Neuronal stem cell (in vitro differentiated cells): ENCODE data around the gene MACROD2.
A peak's percentile ranks its signal among the peaks of the same experiment; 100 is the strongest.

Experiments
- DNase-seq: peaks from one replicate; pipeline ENCODE4 v3.0.0-alpha.2; 2013; ENCODE audit warnings: low spot score
- H2AFZ ChIP-seq: one replicate; pipeline ENCODE4 v1.6.1; 2013; ENCODE audit warnings: mild to moderate bottlenecking, low read length, inconsistent platforms
- H2AK5ac ChIP-seq: 2 replicates; pipeline ENCODE4 v1.6.1; 2013; ENCODE audit warnings: low read depth, mild to moderate bottlenecking, inconsistent platforms, low read length, moderate library complexity, mixed read lengths
- H2BK120ac ChIP-seq: 2 replicates; pipeline ENCODE4 v1.6.1; 2013; ENCODE audit warnings: low read depth, mild to moderate bottlenecking, inconsistent platforms, low read length, moderate library complexity, mixed read lengths
- H2BK12ac ChIP-seq: one replicate; pipeline ENCODE4 v1.6.1; 2013; ENCODE audit warnings: low read length, inconsistent platforms
- H2BK15ac ChIP-seq: 2 replicates; pipeline ENCODE4 v1.6.1; 2013; ENCODE audit warnings: mild to moderate bottlenecking, low read length, inconsistent platforms, mixed read lengths
- H2BK5ac ChIP-seq: one replicate; pipeline ENCODE4 v1.6.1; 2013; ENCODE audit warnings: inconsistent platforms, mild to moderate bottlenecking, low read length, moderate library complexity
- H3K14ac ChIP-seq: one replicate; pipeline ENCODE4 v1.6.1; 2013; ENCODE audit warnings: low read length, inconsistent platforms
- H3K18ac ChIP-seq: 2 replicates; pipeline ENCODE4 v1.6.1; 2013; ENCODE audit warnings: low read length, inconsistent platforms
- H3K23ac ChIP-seq: 2 replicates; pipeline ENCODE4 v1.6.1; 2013; ENCODE audit warnings: low read depth, mild to moderate bottlenecking, mixed read lengths, low read length, inconsistent platforms; ENCODE audit not compliant: poor library complexity
- H3K27ac ChIP-seq: replicated peaks from 3 replicates; pipeline ENCODE4 v1.5.1; 2013; ENCODE audit warnings: low read length, inconsistent platforms
- H3K27me3 ChIP-seq, 3 experiments: 2 replicates each; pipeline ENCODE4 v1.6.1; 2013; ENCODE audit warnings: low read length in 3 of 3, mild to moderate bottlenecking in 2 of 3, inconsistent platforms in 1 of 3, low read depth in 1 of 3, mixed read lengths in 1 of 3, moderate library complexity in 1 of 3; ENCODE audit not compliant: control insufficient read depth in 3 of 3, insufficient read depth in 3 of 3
- H3K36me3 ChIP-seq, 2 donors: replicated peaks in 1 of 2; 2 replicates each; pipeline ENCODE4 v1.6.1; 2013; ENCODE audit warnings: low read length in 2 of 2; ENCODE audit not compliant: control insufficient read depth in 2 of 2, insufficient read depth in 2 of 2
- H3K4ac ChIP-seq: 2 replicates; pipeline ENCODE4 v1.6.1; 2013; ENCODE audit warnings: inconsistent platforms, mild to moderate bottlenecking, low read length, moderate library complexity
- H3K4me1 ChIP-seq, 2 donors: 1 replicate in 1 of 2; 2 replicates in 1 of 2; pipeline ENCODE4 v1.6.1; 2013; ENCODE audit warnings: low read length in 2 of 2, low read depth in 1 of 2; ENCODE audit not compliant: control insufficient read depth in 2 of 2, insufficient read depth in 1 of 2
- H3K4me2 ChIP-seq: one replicate; pipeline ENCODE4 v1.6.1; 2013; ENCODE audit warnings: mild to moderate bottlenecking, low read length, inconsistent platforms; ENCODE audit not compliant: insufficient read depth, poor library complexity, severe bottlenecking
- H3K4me3 ChIP-seq, 2 donors: 2 replicates each; pipeline ENCODE4 v1.5.1; 2013; ENCODE audit warnings: low read length in 2 of 2, mild to moderate bottlenecking in 2 of 2, inconsistent platforms in 1 of 2, moderate library complexity in 1 of 2
- H3K79me1 ChIP-seq: one replicate; pipeline ENCODE4 v1.6.1; 2013; ENCODE audit warnings: low read depth, mild to moderate bottlenecking, inconsistent platforms, low read length, moderate library complexity
- H3K9ac ChIP-seq: one replicate; pipeline ENCODE4 v1.6.1; 2013; ENCODE audit warnings: mild to moderate bottlenecking, low read depth, low read length, inconsistent platforms; ENCODE audit not compliant: poor library complexity
- H3K9me3 ChIP-seq, 2 donors: replicated peaks in 1 of 2; 2 replicates each; pipeline versions ENCODE3 to v1.6.1; 2013; ENCODE audit warnings: low read length in 2 of 2, mild to moderate bottlenecking in 2 of 2, inconsistent platforms in 1 of 2, low read depth in 1 of 2, mixed read lengths in 1 of 2, moderate library complexity in 1 of 2; ENCODE audit not compliant: control insufficient read depth in 2 of 2, insufficient read depth in 1 of 2
- H4K8ac ChIP-seq: one replicate; pipeline ENCODE4 v1.6.1; 2013; ENCODE audit warnings: low read depth, mild to moderate bottlenecking, inconsistent platforms, low read length, moderate library complexity
- H4K91ac ChIP-seq: one replicate; pipeline ENCODE4 v1.6.1; 2013; ENCODE audit warnings: low read length, low read depth, mild to moderate bottlenecking, inconsistent platforms; ENCODE audit not compliant: poor library complexity
- whole genome bisulfite sequencing, 2 donors: extraction: QIAGEN DNeasy Blood & Tissue Kit; methylation state at CpG; one replicate each; pipeline ENCODE4 v1.1.7; 2013; ENCODE audit warnings: missing lambda C conversion rate in 2 of 2, mixed read lengths in 1 of 2; ENCODE audit not compliant: insufficient read length in 2 of 2, insufficient replicate concordance in 1 of 2; ENCODE audit errors: extremely low coverage in 2 of 2; 5-methylcytosine and 5-hydroxymethylcytosine counted together

The MACROD2 gene

DNA sequence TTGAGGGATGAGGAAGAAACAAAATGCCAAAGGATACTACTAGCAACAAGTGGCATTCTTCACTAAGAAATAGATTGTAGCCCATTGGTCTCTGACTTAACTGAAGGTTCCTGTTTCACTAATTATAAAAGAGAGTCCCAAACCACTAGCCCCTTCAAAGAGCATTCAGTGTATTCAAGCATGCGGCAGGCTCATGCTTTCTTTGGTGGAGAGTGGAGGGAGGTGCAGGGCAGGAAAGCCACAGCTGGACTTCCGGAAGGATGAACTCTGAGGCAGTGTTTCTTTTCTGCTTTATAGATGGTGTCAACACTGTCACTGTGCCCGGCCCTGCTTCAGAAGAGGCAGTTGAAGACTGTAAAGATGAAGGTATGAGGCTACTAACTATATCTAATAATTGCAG is 1941.9 kb downstream of the MACROD2 start:
- Histone ChIP-seq H3K36me3 (no peaks in the 10 kb centered on the region), H3K79me1 (no peaks in the 10 kb centered on the region), H3K27me3 (no peaks in the 10 kb centered on the region), H3K27ac (no peak overlapping the region), H2BK120ac (no peak overlapping the region), H4K8ac (no peak overlapping the region), H3K4me3 (peak overlapping the region in 1 of 2 donors; percentile 32), H3K23ac (no peak overlapping the region), H2AFZ (peak overlapping the region; percentile 84), H3K4ac (no peak overlapping the region), H2AK5ac (no peak overlapping the region), H3K9me3 (peaks cover 1 to 32% of the 10 kb centered on the region in 2 donors), H3K9ac (no peak overlapping the region), H3K14ac (no peak overlapping the region), H3K4me2 (no peak overlapping the region), H2BK15ac (no peak overlapping the region), H4K91ac (no peak overlapping the region), H3K4me1 (peaks cover 4 to 7% of the 10 kb centered on the region in 2 donors), H2BK12ac (no peak overlapping the region), H3K18ac (no peak overlapping the region), H2BK5ac (no peak overlapping the region)
- WGBS, 2 donors = no CpG with 5 or more reads among the region's 3 CpGs
- peak; percentile 23 for DNase-seq

DNA sequence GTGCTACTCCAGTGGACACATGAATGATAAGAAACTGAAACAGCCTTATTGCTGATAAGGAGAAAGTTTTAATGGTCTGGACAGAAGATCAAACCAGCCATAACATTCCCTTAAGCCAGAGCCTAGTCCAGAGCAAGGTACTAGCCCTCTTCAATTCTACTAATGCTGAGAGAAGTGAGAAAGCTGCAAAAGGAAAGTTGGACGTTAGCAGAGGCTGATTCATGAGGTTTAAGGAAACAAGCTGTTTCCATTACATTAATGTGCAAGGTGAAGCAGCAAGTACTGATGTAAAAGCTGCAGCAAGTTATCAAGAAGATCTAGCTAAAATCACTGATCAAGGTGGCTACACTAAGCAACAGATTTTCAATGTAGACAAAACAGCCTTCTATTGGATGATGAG is 1943.5 kb downstream of the MACROD2 start:
- no peak overlapping the region for H2AFZ ChIP-seq
- no peak for DNase-seq

DNA sequence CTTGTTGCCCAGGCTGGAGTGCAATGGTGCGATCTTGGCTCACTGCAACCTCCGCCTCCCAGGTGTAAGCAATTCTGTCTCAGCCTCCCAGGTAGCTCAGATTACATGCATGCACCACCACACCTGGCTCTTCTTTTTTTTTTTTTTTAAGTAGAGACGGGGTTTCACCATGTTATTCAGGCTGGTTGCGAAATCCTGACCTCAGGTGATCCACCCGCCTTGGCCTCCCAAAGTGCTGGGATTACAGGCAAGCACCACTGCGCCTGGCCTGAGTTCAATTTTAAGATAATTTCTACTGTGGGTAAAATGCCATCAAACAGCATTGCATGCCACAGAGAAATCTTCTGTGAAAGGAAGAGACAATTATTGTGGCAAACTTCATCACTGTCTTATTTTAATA is 1944.8 kb downstream of the MACROD2 start:
- Histone ChIP-seq H3K18ac (no peak overlapping the region), H2AFZ (no peak overlapping the region), H3K79me1 (no peaks in the 10 kb centered on the region), H4K8ac (no peak overlapping the region), H2BK15ac (no peak overlapping the region), H3K27ac (no peak overlapping the region), H3K23ac (no peak overlapping the region), H3K9me3 (peaks cover 1 to 28% of the 10 kb centered on the region in 2 donors), H3K4me2 (no peak overlapping the region), H3K9ac (no peak overlapping the region), H3K4me3 (no peak overlapping the region), H3K4ac (no peak overlapping the region), H2BK5ac (no peak overlapping the region), H2AK5ac (no peak overlapping the region), H3K36me3 (no peaks in the 10 kb centered on the region), H2BK120ac (no peak overlapping the region), H4K91ac (no peak overlapping the region), H3K27me3 (no peaks in the 10 kb centered on the region), H2BK12ac (no peak overlapping the region), H3K14ac (no peak overlapping the region), H3K4me1 (peaks cover 4 to 8% of the 10 kb centered on the region in 2 donors)
- WGBS, 2 donors = no CpG with 5 or more reads among the region's 6 CpGs
- no peak for DNase-seq

More for the DNA sequence above, 1943.5 kb downstream of the MACROD2 start:
- Histone ChIP-seq H3K36me3 (no peaks in the 10 kb centered on the region), H3K9me3 (peaks cover 1 to 32% of the 10 kb centered on the region in 2 donors), H2AK5ac (no peak overlapping the region), H3K14ac (no peak overlapping the region), H3K27ac (no peak overlapping the region), H4K8ac (no peak overlapping the region), H2BK15ac (no peak overlapping the region), H3K9ac (no peak overlapping the region), H3K18ac (no peak overlapping the region), H2BK5ac (no peak overlapping the region), H3K27me3 (no peaks in the 10 kb centered on the region), H3K4me3 (no peak overlapping the region), H2BK120ac (no peak overlapping the region), H4K91ac (no peak overlapping the region), H3K79me1 (no peaks in the 10 kb centered on the region), H3K23ac (no peak overlapping the region), H3K4me1 (peaks cover 4 to 8% of the 10 kb centered on the region in 2 donors), H2BK12ac (no peak overlapping the region), H3K4ac (no peak overlapping the region), H3K4me2 (no peak overlapping the region)
- WGBS, 2 donors = no CpG with 5 or more reads among the region's 1 CpG

DNA sequence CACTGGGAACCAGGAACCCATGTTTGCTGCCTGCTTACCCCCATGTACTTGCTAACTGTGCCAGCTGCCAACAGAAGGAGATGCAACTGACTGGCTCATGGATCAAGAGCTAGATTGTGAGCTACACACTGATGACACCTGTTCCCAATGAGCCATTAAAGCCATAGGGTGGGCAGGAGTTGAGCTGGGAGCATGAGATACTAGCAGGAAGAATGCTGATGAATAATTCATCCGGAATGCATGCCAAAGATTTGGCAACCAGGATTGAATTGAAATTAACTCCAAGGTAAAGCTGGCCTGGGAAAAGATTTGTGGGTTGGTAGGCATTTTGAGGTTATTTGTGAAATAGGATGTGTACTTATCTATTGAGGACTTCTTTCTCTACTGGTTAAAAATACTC is 1946.8 kb downstream of the MACROD2 start:
- Histone ChIP-seq H3K9ac (no peak overlapping the region), H3K27me3 (no peaks in the 10 kb centered on the region), H3K79me1 (no peaks in the 10 kb centered on the region), H3K9me3 (peaks cover 1 to 27% of the 10 kb centered on the region in 2 donors), H3K4me1 (peaks cover 0 to 6% of the 10 kb centered on the region in 2 donors), H3K4me3 (no peak overlapping the region), H2BK120ac (no peak overlapping the region), H4K91ac (no peak overlapping the region), H3K36me3 (no peaks in the 10 kb centered on the region), H3K27ac (no peak overlapping the region), H2AK5ac (no peak overlapping the region), H3K23ac (no peak overlapping the region), H4K8ac (no peak overlapping the region), H3K18ac (no peak overlapping the region), H2BK12ac (no peak overlapping the region), H3K4ac (no peak overlapping the region), H2BK15ac (no peak overlapping the region), H3K4me2 (no peak overlapping the region), H2BK5ac (no peak overlapping the region), H3K14ac (no peak overlapping the region), H2AFZ (no peak overlapping the region)
- WGBS, 2 donors = no CpG with 5 or more reads among the region's 1 CpG
- no peak for DNase-seq
